Esophagus muscularis mucosa (tissue), 4 donors: ENCODE results near the gene ELMO2. TPM values are rescaled to one million over a fixed set of nuclear protein-coding genes. Genes with fewer than 3 reads are reported as not detected.

Source experiments
- DNase-seq: peaks from one replicate; pipeline ENCODE4 v3.0.0-alpha.2; 2017; ENCODE audit errors: extremely low spot score
- H3K27ac ChIP-seq, 4 donors: fragments of 200-600 bp; sonication (generic); replicated peaks in 1 of 4; 1 replicate in 3 of 4; 2 replicates in 1 of 4; pipeline ENCODE4 v1.5.1; 2016 to 2019; ENCODE audit warnings: mild to moderate bottlenecking in 1 of 4
- H3K27me3 ChIP-seq, 4 donors: fragments of 200-600 bp; sonication (generic); one replicate each; pipeline versions ENCODE4 v1.5.1 to v1.6.0; 2016 to 2019
- H3K36me3 ChIP-seq, 4 donors: fragments of 200-600 bp; sonication (generic); one replicate each; pipeline ENCODE4 v1.5.1; 2016 to 2019
- H3K4me1 ChIP-seq, 4 donors: fragments of 200-600 bp; sonication (generic); one replicate each; pipeline ENCODE4 v1.5.1; 2016 to 2019
- H3K4me3 ChIP-seq, 4 donors: fragments of 200-600 bp; sonication (generic); 1 replicate in 2 of 4; 2 replicates in 2 of 4; pipeline ENCODE4 v1.5.1; 2016 to 2019; ENCODE audit warnings: mild to moderate bottlenecking in 4 of 4, moderate library complexity in 1 of 4
- H3K9me3 ChIP-seq, 4 donors: fragments of 200-600 bp; sonication (generic); 1 replicate in 3 of 4; 2 replicates in 1 of 4; pipeline ENCODE4 v1.5.1; 2016 to 2019
- EP300 ChIP-seq: sonication (generic); formaldehyde crosslinking; IDR thresholded peaks from one replicate; pipeline ENCODE4 v1.6.1; 2017; ENCODE audit warnings: antibody characterized with exemption
- POLR2A ChIP-seq: fragments of 450-650 bp; IDR thresholded peaks from one replicate; pipeline ENCODE4 v1.6.1; 2017; ENCODE audit warnings: antibody characterized with exemption, moderate library complexity, mild to moderate bottlenecking, low read depth
- POLR2AphosphoS5 ChIP-seq, 2 donors: sonication (generic); formaldehyde crosslinking; IDR thresholded peaks; one replicate each; pipeline ENCODE4 v1.6.1; 2017; ENCODE audit warnings: antibody characterized with exemption in 2 of 2
- WGBS: methylation state at CpG from one replicate; pipeline ENCODE4 v1.1.5; 2018; 5-methylcytosine and 5-hydroxymethylcytosine counted together
- intact Hi-C: fragments of 100-400 bp; cut with DNase I; formaldehyde crosslinking; loops from one replicate; pipeline ENCODE4 v1.15.1; 2023
- total RNA-seq, 4 donors: library from RNA; depleted of rRNA; stranded (reverse); fragments of >200 nt; gene quantifications; one replicate each; pipeline versions ENCODE4 v1.1.0 to v1.2.1, GENCODE V29; 2016
- TF ChIP-seq, protein P1 (sequence below), 3 experiments: fragments of 200-600 bp in 2 of 3; fragments of 450-650 bp in 1 of 3; sonication (generic) in 2 of 3; IDR thresholded peaks; one replicate each; pipeline ENCODE4 v1.5.1; 2017 to 2019; ENCODE audit warnings: antibody characterized with exemption in 3 of 3, mild to moderate bottlenecking in 2 of 3, moderate library complexity in 1 of 3

ELMO2 gene
- total RNA-seq, 4 donors from 2014 or later = 35.3 to 61.4 (median 51.8) TPM

- WGBS = 73% methylated on average over 1 of the region's 1 CpG
- Histone ChIP-seq H3K27ac (no peak overlapping the region), H3K27me3 (peaks cover 0 to 98% (median 19%) of the 10 kb centered on the region in 4 donors), H3K36me3 (no peaks in the 10 kb centered on the region), H3K4me1 (no peaks in the 10 kb centered on the region), H3K9me3 (no peaks in the 10 kb centered on the region), H3K4me3 (no peak overlapping the region)
- intact Hi-C loops = no loop called here
- TF ChIP-seq POLR2AphosphoS5 (IDR thresholded peaks at IDR 0.05) (no peak), EP300 (no peak), POLR2A (no peak)
- TF ChIP-seq, protein P1, sequence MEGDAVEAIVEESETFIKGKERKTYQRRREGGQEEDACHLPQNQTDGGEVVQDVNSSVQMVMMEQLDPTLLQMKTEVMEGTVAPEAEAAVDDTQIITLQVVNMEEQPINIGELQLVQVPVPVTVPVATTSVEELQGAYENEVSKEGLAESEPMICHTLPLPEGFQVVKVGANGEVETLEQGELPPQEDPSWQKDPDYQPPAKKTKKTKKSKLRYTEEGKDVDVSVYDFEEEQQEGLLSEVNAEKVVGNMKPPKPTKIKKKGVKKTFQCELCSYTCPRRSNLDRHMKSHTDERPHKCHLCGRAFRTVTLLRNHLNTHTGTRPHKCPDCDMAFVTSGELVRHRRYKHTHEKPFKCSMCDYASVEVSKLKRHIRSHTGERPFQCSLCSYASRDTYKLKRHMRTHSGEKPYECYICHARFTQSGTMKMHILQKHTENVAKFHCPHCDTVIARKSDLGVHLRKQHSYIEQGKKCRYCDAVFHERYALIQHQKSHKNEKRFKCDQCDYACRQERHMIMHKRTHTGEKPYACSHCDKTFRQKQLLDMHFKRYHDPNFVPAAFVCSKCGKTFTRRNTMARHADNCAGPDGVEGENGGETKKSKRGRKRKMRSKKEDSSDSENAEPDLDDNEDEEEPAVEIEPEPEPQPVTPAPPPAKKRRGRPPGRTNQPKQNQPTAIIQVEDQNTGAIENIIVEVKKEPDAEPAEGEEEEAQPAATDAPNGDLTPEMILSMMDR (IDR thresholded peaks at IDR 0.05) = no peak
- no peak for DNase-seq
Observed at GRCh38 chr20:46325789-46326188, 80.6 kb downstream of the ELMO2 start.

- TF ChIP-seq POLR2A = no peak
- no peak for TF ChIP-seq EP300
- TF ChIP-seq, protein P1 (IDR thresholded peaks at IDR 0.05) = peak in 1 of 3 experiments; percentile 23
- intact Hi-C loops = no loop called here
- WGBS = 59% methylated on average over 6 of the region's 6 CpGs
- DNase-seq = no peak
- H3K27me3 ChIP-seq = peaks cover 0 to 98% (median 14%) of the 10 kb centered on the region in 4 donors
- no peaks in the 10 kb centered on the region for H3K9me3 ChIP-seq
- H3K4me3 ChIP-seq = no peak overlapping the region
- H3K4me1 ChIP-seq = no peaks in the 10 kb centered on the region
- H3K36me3 ChIP-seq = no peaks in the 10 kb centered on the region
- H3K27ac ChIP-seq = no peak overlapping the region
Observed at GRCh38 chr20:46324960-46325703, 81.3 kb downstream of the ELMO2 start.

DNA sequence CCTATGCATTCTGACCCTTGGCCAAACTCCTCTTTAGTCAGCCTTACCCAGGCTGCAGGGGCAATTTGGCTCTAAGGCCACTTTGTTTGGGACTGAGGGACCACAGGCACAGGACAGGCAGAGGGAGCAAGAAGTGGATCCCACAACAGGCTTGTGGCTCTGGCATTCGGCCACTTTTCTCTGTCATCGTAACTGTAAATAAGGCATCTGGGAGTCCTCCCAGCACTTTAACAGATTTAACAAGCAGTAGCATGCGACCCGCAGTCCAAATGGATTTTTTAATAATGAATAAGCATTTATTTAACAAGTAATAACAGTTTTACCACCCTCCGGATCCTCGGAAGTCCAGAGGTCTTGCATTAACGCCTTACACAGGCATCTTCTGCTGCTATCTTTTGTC, 82.0 kb downstream of the ELMO2 start:
- Histone ChIP-seq H3K4me3 (no peak overlapping the region), H3K36me3 (no peaks in the 10 kb centered on the region), H3K27me3 (peaks cover 0 to 98% (median 8%) of the 10 kb centered on the region in 4 donors), H3K4me1 (no peaks in the 10 kb centered on the region), H3K9me3 (no peaks in the 10 kb centered on the region), H3K27ac (no peak overlapping the region)
- TF ChIP-seq POLR2AphosphoS5 (IDR thresholded peaks at IDR 0.05) (no peak), EP300 (no peak), POLR2A (no peak)
- TF ChIP-seq, protein P1 (IDR thresholded peaks at IDR 0.05) = no peak
- 79% methylated on average over 7 of the region's 7 CpGs for WGBS
- DNase-seq = no peak
- intact Hi-C loops = no loop called here

DNA sequence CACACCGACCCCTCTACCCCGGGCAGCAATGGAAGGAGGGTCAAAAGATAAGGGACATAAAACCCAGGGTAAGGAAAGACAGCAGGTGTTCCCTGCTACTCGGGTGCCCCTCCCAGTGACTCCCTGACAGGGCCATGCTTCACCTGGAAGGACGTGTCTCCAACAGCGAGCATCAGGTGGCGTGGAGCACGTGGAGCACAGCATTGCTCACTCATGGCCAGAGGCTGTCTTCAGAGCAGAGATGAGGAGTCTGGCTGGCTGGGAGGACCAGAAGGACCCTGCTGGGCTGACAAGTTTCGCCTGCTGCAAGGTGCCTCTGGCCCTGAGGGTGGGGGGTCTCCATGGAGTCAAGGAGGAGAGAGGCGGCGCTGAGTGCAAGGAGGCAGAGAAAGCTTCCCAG, 82.9 kb downstream of the ELMO2 start:
- H3K27ac ChIP-seq = no peak overlapping the region
- H3K9me3 ChIP-seq = no peaks in the 10 kb centered on the region
- H3K27me3 ChIP-seq = peaks cover 0 to 98% (median 6%) of the 10 kb centered on the region in 4 donors
- H3K4me1 ChIP-seq = no peaks in the 10 kb centered on the region
- 51% methylated on average over 10 of the region's 10 CpGs for WGBS
- DNase-seq = no peak
- intact Hi-C loops = no loop called here
- no peak overlapping the region for H3K4me3 ChIP-seq
- H3K36me3 ChIP-seq = no peaks in the 10 kb centered on the region
- no peak for TF ChIP-seq EP300
- TF ChIP-seq POLR2AphosphoS5 (IDR thresholded peaks at IDR 0.05) = no peak
- TF ChIP-seq, protein P1 (IDR thresholded peaks at IDR 0.05) = no peak
- TF ChIP-seq POLR2A = no peak
